GM23248 (cell line): ENCODE measurements around the gene TRIO.

Experiments
- EZH2 ChIP-seq: fragments of 200-600 bp; sonication (generic); IDR thresholded peaks from 2 replicates; pipeline ENCODE4 v1.6.1; 2018; ENCODE audit warnings: antibody characterized with exemption, mild to moderate bottlenecking; ENCODE audit not compliant: insufficient read depth, poor library complexity, severe bottlenecking
- EZH2phosphoT487 ChIP-seq: fragments of 200-600 bp; sonication (generic); IDR thresholded peaks from 2 replicates; pipeline ENCODE4 v1.6.1; 2018; ENCODE audit warnings: antibody characterized with exemption, moderate library complexity, mild to moderate bottlenecking, low read depth; ENCODE audit not compliant: insufficient read depth

DNA sequence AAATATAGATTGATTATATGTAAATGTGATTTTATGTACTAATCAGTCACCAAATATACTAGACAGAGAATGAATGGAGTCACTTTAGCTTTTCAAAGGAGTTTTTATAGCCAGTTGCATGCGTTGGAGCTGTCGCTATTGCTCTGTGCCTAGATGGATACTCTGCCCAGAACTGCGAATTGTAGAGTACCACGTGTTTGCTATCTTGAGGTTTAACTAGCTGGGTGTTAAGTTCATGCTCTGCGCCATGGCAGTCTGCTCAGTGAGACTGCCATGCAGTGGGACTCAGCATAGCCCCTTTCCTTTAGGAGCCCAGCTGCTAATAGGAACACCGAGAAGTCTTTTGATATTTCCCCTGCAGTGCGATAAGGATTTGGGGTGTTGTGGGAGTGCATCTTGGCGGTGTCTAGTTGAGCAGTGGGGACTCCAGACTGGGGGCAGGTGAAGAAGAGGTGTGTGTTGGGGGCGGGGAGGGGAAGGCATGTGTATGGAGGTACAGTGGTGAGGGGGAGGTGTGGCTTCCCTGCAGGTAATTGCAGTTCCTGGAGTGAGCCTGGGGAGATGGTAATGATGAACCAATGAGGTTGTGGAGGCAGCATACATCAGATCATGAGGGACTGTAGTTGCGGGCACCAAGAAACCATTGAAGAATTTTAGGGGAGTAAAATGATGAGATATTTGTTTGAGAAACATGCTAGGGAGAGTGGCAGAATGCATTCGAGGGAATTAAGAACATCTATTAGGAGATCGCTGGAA, 118.9 kb downstream of the TRIO start:
- TF ChIP-seq EZH2 (no peak), EZH2phosphoT487 (no peak)
